HepG2 (cell line): ENCODE data around the gene CACNA1C. TPM values are rescaled to one million over a fixed set of nuclear protein-coding genes. Genes with fewer than 3 reads are reported as not detected.

Experiments used
- ATAC-seq: fragments of 200-7000 bp; cut with Tn5 transposase; 3 replicates; pipeline ENCODE4 v1.9.1; 2020; ENCODE audit warnings: mild to moderate bottlenecking, moderate library complexity
- BruUV-seq: library from RNA; stranded (reverse); fragments of 400-500 nt; replicated peaks from 2 replicates; lab custom pipeline; 2021; lab: Mats Ljungman, UMichigan
- CTCF ChIA-PET: fragments of 300-600 bp; formaldehyde crosslinking; extraction: SDS; loops from one replicate; lab custom pipeline; 2021; ENCODE audit warnings: low total read pairs, inconsistent platforms, low intra/inter-chr PET ratio; lab: Yijun Ruan, JAX
- POLR2A ChIA-PET: fragments of 350-600 bp; sonication (Branson Sonifier 250); formaldehyde crosslinking; loops from one replicate; lab custom pipeline; 2020; ENCODE audit warnings: antibody characterized with exemption, inconsistent platforms; lab: Yijun Ruan, JAX
- DNase-seq: peaks from one replicate; pipeline ENCODE4 v3.0.0-alpha.2; 2015; ENCODE audit warnings: low spot score
- FAIRE-seq: peaks from 3 replicates; lab custom pipeline; 2011; peaks lifted over from hg19 to GRCh38; lab: Jason Lieb, UNC
- H2AFZ ChIP-seq: one replicate; pipeline ENCODE4 v1.6.1; 2011; ENCODE audit warnings: low read length, inconsistent platforms
- H3K27ac ChIP-seq: fragments of 300-600 bp; 3 replicates; pipeline ENCODE4 v1.8.0; 2011; ENCODE audit warnings: mixed run types, mild to moderate bottlenecking, mixed read lengths, low read length, inconsistent platforms; ENCODE audit not compliant: insufficient read depth; ENCODE audit errors: extremely low read length
- H3K27me3 ChIP-seq, 2 experiments: fragments of 200-600 bp in 1 of 2; 2 replicates in 1 of 2; 3 replicates in 1 of 2; pipeline versions ENCODE4 v1.6.0 to v1.8.0; 2011; ENCODE audit warnings: low read length in 2 of 2, mild to moderate bottlenecking in 2 of 2, moderate library complexity in 2 of 2, inconsistent platforms in 1 of 2; ENCODE audit not compliant: insufficient read depth in 2 of 2, control insufficient read depth in 1 of 2
- H3K36me3 ChIP-seq, 2 experiments: fragments of 200-600 bp in 1 of 2; replicated peaks in 1 of 2; 2 replicates in 1 of 2; 3 replicates in 1 of 2; pipeline versions ENCODE4 v1.5.1 to v1.8.0; 2011; ENCODE audit warnings: low read length in 2 of 2, inconsistent platforms in 1 of 2; ENCODE audit not compliant: insufficient read depth in 2 of 2, control insufficient read depth in 1 of 2
- H3K4me1 ChIP-seq: 2 replicates; pipeline ENCODE4 v1.5.1; 2012; ENCODE audit warnings: low read length, inconsistent platforms; ENCODE audit not compliant: insufficient read depth
- H3K4me2 ChIP-seq: 2 replicates; pipeline ENCODE4 v1.6.0; 2011; ENCODE audit warnings: low read depth, low read length, inconsistent platforms
- H3K4me3 ChIP-seq, 3 experiments: fragments of 200-600 bp in 1 of 3; sonication (generic), shearing (Covaris generic) in 1 of 3; replicated peaks in 1 of 3; 2 replicates each; pipeline ENCODE4 v1.5.1; 2011 to 2016; ENCODE audit warnings: low read length in 3 of 3, inconsistent platforms in 2 of 3, low read depth in 2 of 3, mild to moderate bottlenecking in 2 of 3, control low read depth in 1 of 3, mixed read lengths in 1 of 3; ENCODE audit not compliant: insufficient read depth in 1 of 3
- H3K79me2 ChIP-seq: one replicate; pipeline ENCODE4 v1.6.1; 2011; ENCODE audit warnings: low read length, inconsistent platforms; ENCODE audit not compliant: insufficient read depth
- H3K9ac ChIP-seq: 2 replicates; pipeline ENCODE4 v1.6.0; 2011; ENCODE audit warnings: mild to moderate bottlenecking, low read depth, low read length, inconsistent platforms; ENCODE audit not compliant: insufficient read depth
- H3K9me3 ChIP-seq: 2 replicates; pipeline ENCODE4 v1.5.1; 2012; ENCODE audit warnings: mild to moderate bottlenecking, low read length
- H4K20me1 ChIP-seq: 2 replicates; pipeline ENCODE4 v1.6.0; 2011; ENCODE audit warnings: inconsistent platforms, mild to moderate bottlenecking, low read length, moderate library complexity; ENCODE audit not compliant: insufficient read depth
- CEBPG ChIP-seq: IDR thresholded peaks from 2 replicates; pipeline ENCODE4 v1.6.1; 2016
- CENPT ChIP-seq: sonication (generic); formaldehyde crosslinking; IDR thresholded peaks from 2 replicates; pipeline ENCODE4 v1.8.0; 2022; ENCODE audit warnings: low read depth, mild to moderate bottlenecking, moderate library complexity, missing genetic modification reagents
- IRX3 ChIP-seq: sonication (generic); formaldehyde crosslinking; IDR thresholded peaks from 2 replicates; pipeline ENCODE4 v1.8.1; 2023; ENCODE audit warnings: mild to moderate bottlenecking, low read depth, missing genetic modification reagents, borderline replicate concordance
- KAT2B ChIP-seq: fragments of 150-350 bp; IDR thresholded peaks from 2 replicates; pipeline ENCODE4 v1.6.1; 2014; ENCODE audit warnings: low read depth, low read length, borderline replicate concordance
- PHF20 ChIP-seq: sonication (generic); formaldehyde crosslinking; IDR thresholded peaks from 2 replicates; pipeline ENCODE4 v1.5.0; 2020; ENCODE audit warnings: mild to moderate bottlenecking, missing genetic modification reagents
- SALL1 ChIP-seq: sonication (generic); formaldehyde crosslinking; IDR thresholded peaks from 2 replicates; pipeline ENCODE4 v1.8.0; 2022; ENCODE audit warnings: mild to moderate bottlenecking, missing genetic modification reagents
- SRSF4 ChIP-seq: fragments of 200-400 bp; formaldehyde crosslinking; IDR thresholded peaks from one replicate; pipeline ENCODE4 v1.6.1; 2018; ENCODE audit warnings: mild to moderate bottlenecking, low read depth, low read length, moderate library complexity; ENCODE audit not compliant: poor library complexity, severe bottlenecking
- ZFAT ChIP-seq: sonication (generic); formaldehyde crosslinking; conservative IDR thresholded peaks from 2 replicates; pipeline ENCODE4 v1.8.1; 2023; ENCODE audit warnings: missing genetic modification reagents, inconsistent platforms
- ZMYM3 ChIP-seq: sonication (generic); formaldehyde crosslinking; IDR thresholded peaks from 2 replicates; pipeline ENCODE4 v1.5.1; 2020; ENCODE audit warnings: mild to moderate bottlenecking, missing genetic modification reagents
- ZNF143 ChIP-seq: sonication (generic); formaldehyde crosslinking; IDR thresholded peaks from 2 replicates; pipeline ENCODE4 v1.4.0; 2020; ENCODE audit warnings: missing genetic modification reagents
- ZNF207 ChIP-seq: fragments of 450-650 bp; IDR thresholded peaks from 2 replicates; pipeline ENCODE4 v1.6.1; 2016; ENCODE audit warnings: antibody characterized with exemption, borderline replicate concordance
- ZNF230 ChIP-seq: sonication (generic); formaldehyde crosslinking; IDR thresholded peaks from 2 replicates; pipeline ENCODE4 v1.4.0; 2020; ENCODE audit warnings: mild to moderate bottlenecking, missing genetic modification reagents
- ZNF3 ChIP-seq: IDR thresholded peaks from 2 replicates; pipeline ENCODE4 v1.7.0; 2017; ENCODE audit warnings: inconsistent platforms
- ZNF383 ChIP-seq: sonication (generic); formaldehyde crosslinking; IDR thresholded peaks from 2 replicates; pipeline ENCODE4 v1.4.0; 2020; ENCODE audit warnings: missing genetic modification reagents, mild to moderate bottlenecking, borderline replicate concordance
- ZNF761 ChIP-seq: sonication (generic); formaldehyde crosslinking; conservative IDR thresholded peaks from 2 replicates; pipeline ENCODE4 v1.4.0; 2020; ENCODE audit warnings: mild to moderate bottlenecking, missing genetic modification reagents
- WGBS: methylation state at CpG from one replicate; pipeline ENCODE4 v1.1.6; 2017; ENCODE audit warnings: low lambda C conversion rate; 5-methylcytosine and 5-hydroxymethylcytosine counted together
- in situ Hi-C: cut with HindIII; loops from 2 replicates; pipeline ENCODE4 v1.10.0; 2017; ENCODE audit warnings: low pct_unique_long_range_greater_than_20kb; ENCODE audit not compliant: extremely low pct_ligation_motif_present
- intact Hi-C: fragments of 100-400 bp; cut with micrococcal nuclease; formaldehyde crosslinking; loops from one replicate; pipeline ENCODE4 v1.10.0; 2022; ENCODE audit not compliant: unreplicated experiment
- polyA plus RNA-seq, 8 experiments: library from polyadenylated mRNA; depleted of rRNA in 3 of 8; stranded (reverse) in 7 of 8; unstranded in 1 of 8; fragments of >200 nt; fragmentation: Illumina TruSeq in 4 of 8; extraction: Trizol in 4 of 8; gene quantifications; 2 replicates each; pipeline versions ENCODE4 v1.2.1 to v1.2.3, GENCODE V29; 2011 to 2016; ENCODE audit warnings: low read depth in 4 of 8, missing spikeins in 1 of 8, mixed read lengths in 1 of 8; ENCODE audit not compliant: insufficient read depth in 1 of 8
- total RNA-seq, 5 experiments: library from RNA; depleted of rRNA; stranded (reverse); fragments of >200 nt; fragmentation: Illumina TruSeq; extraction: Trizol; gene quantifications; 2 replicates each; pipeline ENCODE4 v1.2.3, GENCODE V29; 2016; ENCODE audit warnings: low read depth in 1 of 5
- TF ChIP-seq, protein P1 (sequence below): sonication (generic); formaldehyde crosslinking; conservative IDR thresholded peaks from 2 replicates; pipeline ENCODE4 v1.8.0; 2022; ENCODE audit warnings: missing genetic modification reagents
- TF ChIP-seq, protein P2 (sequence below): sonication (generic); formaldehyde crosslinking; IDR thresholded peaks from 2 replicates; pipeline ENCODE4 v1.4.0; 2020; ENCODE audit warnings: missing genetic modification reagents
- TF ChIP-seq, protein P3 (sequence below): sonication (generic); formaldehyde crosslinking; IDR thresholded peaks from 2 replicates; pipeline ENCODE4 v1.8.1; 2023; ENCODE audit warnings: missing genetic modification reagents, inconsistent platforms, borderline replicate concordance

The CACNA1C gene
- total and polyA plus RNA-seq, 2 of the 13 experiments (the other 11 are each of a cell fraction or from before 2014, with no cell fraction given) = not detected

DNA sequence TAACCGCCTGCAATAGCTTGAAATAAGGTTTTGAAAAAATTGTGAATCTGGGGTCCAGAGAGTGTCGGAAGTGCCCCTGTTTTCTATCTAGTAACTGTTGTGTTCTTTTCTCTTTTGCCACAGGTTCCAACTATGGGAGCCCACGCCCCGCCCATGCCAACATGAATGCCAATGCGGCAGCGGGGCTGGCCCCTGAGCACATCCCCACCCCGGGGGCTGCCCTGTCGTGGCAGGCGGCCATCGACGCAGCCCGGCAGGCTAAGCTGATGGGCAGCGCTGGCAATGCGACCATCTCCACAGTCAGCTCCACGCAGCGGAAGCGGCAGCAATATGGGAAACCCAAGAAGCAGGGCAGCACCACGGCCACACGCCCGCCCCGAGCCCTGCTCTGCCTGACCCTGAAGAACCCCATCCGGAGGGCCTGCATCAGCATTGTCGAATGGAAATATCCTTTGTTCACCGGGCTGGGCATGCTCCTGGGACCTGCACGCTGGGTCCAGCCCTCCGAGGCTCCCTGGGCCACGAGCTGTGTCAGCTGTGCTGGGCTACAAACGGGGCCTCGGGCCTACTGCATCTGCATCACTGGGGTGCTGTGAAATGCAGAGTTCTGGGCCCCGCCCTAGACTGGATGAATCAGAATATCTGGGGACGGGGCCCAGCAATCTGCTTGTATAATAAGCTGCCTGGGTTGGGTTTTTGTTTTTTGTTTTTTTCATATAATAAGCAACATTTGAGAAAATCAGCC, 62.5 kb downstream of the CACNA1C start:
- no peak overlapping the region for H3K27ac ChIP-seq
- no peaks in the 10 kb centered on the region for H3K36me3 ChIP-seq
- H3K4me3 ChIP-seq = no peak overlapping the region
- TF ChIP-seq IRX3 (CRISPR knock-in tag) (no peak), ZNF207 (no peak), SALL1 (no peak), ZFAT (CRISPR knock-in tag) (no peak), CEBPG (CRISPR knock-in tag) (no peak), PHF20 (no peak), ZMYM3 (no peak), KAT2B (no peak), SRSF4 (no peak), ZNF3 (no peak), CENPT (CRISPR knock-in tag) (no peak), ZNF230 (CRISPR knock-in tag) (no peak), ZNF761 (CRISPR knock-in tag) (no peak), ZNF143 (CRISPR knock-in tag) (no peak), ZNF383 (CRISPR knock-in tag) (no peak)
- TF ChIP-seq, protein P1, sequence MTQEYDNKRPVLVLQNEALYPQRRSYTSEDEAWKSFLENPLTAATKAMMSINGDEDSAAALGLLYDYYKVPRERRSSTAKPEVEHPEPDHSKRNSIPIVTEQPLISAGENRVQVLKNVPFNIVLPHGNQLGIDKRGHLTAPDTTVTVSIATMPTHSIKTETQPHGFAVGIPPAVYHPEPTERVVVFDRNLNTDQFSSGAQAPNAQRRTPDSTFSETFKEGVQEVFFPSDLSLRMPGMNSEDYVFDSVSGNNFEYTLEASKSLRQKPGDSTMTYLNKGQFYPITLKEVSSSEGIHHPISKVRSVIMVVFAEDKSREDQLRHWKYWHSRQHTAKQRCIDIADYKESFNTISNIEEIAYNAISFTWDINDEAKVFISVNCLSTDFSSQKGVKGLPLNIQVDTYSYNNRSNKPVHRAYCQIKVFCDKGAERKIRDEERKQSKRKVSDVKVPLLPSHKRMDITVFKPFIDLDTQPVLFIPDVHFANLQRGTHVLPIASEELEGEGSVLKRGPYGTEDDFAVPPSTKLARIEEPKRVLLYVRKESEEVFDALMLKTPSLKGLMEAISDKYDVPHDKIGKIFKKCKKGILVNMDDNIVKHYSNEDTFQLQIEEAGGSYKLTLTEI (CRISPR knock-in tag) = no peak
- TF ChIP-seq, protein P2, sequence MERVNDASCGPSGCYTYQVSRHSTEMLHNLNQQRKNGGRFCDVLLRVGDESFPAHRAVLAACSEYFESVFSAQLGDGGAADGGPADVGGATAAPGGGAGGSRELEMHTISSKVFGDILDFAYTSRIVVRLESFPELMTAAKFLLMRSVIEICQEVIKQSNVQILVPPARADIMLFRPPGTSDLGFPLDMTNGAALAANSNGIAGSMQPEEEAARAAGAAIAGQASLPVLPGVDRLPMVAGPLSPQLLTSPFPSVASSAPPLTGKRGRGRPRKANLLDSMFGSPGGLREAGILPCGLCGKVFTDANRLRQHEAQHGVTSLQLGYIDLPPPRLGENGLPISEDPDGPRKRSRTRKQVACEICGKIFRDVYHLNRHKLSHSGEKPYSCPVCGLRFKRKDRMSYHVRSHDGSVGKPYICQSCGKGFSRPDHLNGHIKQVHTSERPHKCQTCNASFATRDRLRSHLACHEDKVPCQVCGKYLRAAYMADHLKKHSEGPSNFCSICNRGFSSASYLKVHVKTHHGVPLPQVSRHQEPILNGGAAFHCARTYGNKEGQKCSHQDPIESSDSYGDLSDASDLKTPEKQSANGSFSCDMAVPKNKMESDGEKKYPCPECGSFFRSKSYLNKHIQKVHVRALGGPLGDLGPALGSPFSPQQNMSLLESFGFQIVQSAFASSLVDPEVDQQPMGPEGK (CRISPR knock-in tag) = no peak
- TF ChIP-seq, protein P3, sequence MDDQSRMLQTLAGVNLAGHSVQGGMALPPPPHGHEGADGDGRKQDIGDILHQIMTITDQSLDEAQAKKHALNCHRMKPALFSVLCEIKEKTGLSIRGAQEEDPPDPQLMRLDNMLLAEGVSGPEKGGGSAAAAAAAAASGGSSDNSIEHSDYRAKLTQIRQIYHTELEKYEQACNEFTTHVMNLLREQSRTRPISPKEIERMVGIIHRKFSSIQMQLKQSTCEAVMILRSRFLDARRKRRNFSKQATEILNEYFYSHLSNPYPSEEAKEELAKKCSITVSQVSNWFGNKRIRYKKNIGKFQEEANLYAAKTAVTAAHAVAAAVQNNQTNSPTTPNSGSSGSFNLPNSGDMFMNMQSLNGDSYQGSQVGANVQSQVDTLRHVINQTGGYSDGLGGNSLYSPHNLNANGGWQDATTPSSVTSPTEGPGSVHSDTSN (CRISPR knock-in tag) = no peak
- CTCF ChIA-PET = no interaction called here
- BruUV-seq = no TSS peak
- no peaks in the 10 kb centered on the region for H4K20me1 ChIP-seq
- intact Hi-C loops (no loop called here), in situ Hi-C loops (no loop called here)
- H3K4me1 ChIP-seq = no peaks in the 10 kb centered on the region
- POLR2A ChIA-PET = no interaction called here
- H3K27me3 ChIP-seq = peaks cover 0 to 17% of the 10 kb centered on the region in 2 experiments; a peak in 3 of 5 replicates
- 61% methylated on average over 15 of the region's 31 CpGs for WGBS
- no peaks in the 10 kb centered on the region for H3K9me3 ChIP-seq
- DNase-seq (no peak), FAIRE-seq (no peak), ATAC-seq (no peak)
- H3K79me2 ChIP-seq = no peaks in the 10 kb centered on the region
- no peak overlapping the region for H2AFZ ChIP-seq
- H3K4me2 ChIP-seq = no peak overlapping the region
- no peak overlapping the region for H3K9ac ChIP-seq
